HepG2 (cell line): Measurements from ENCODE around the gene UBR4. TPM values are rescaled to one million over a fixed set of nuclear protein-coding genes. Genes with fewer than 3 reads are reported as not detected.

ENCODE experiments used
- ATAC-seq: fragments of 200-7000 bp; cut with Tn5 transposase; 3 replicates; pipeline ENCODE4 v1.9.1; 2020; ENCODE audit warnings: mild to moderate bottlenecking, moderate library complexity
- BruUV-seq: library from RNA; stranded (reverse); fragments of 400-500 nt; replicated peaks from 2 replicates; lab custom pipeline; 2021; lab: Mats Ljungman, UMichigan
- CTCF ChIA-PET: fragments of 300-600 bp; formaldehyde crosslinking; extraction: SDS; loops from one replicate; lab custom pipeline; 2021; ENCODE audit warnings: low total read pairs, inconsistent platforms, low intra/inter-chr PET ratio; lab: Yijun Ruan, JAX
- POLR2A ChIA-PET: fragments of 350-600 bp; sonication (Branson Sonifier 250); formaldehyde crosslinking; loops from one replicate; lab custom pipeline; 2020; ENCODE audit warnings: antibody characterized with exemption, inconsistent platforms; lab: Yijun Ruan, JAX
- DNase-seq: peaks from one replicate; pipeline ENCODE4 v3.0.0-alpha.2; 2015; ENCODE audit warnings: low spot score
- FAIRE-seq: peaks from 3 replicates; lab custom pipeline; 2011; peaks lifted over from hg19 to GRCh38; lab: Jason Lieb, UNC
- H2AFZ ChIP-seq: one replicate; pipeline ENCODE4 v1.6.1; 2011; ENCODE audit warnings: low read length, inconsistent platforms
- H3K27ac ChIP-seq: fragments of 300-600 bp; 3 replicates; pipeline ENCODE4 v1.8.0; 2011; ENCODE audit warnings: mixed run types, mild to moderate bottlenecking, mixed read lengths, low read length, inconsistent platforms; ENCODE audit not compliant: insufficient read depth; ENCODE audit errors: extremely low read length
- H3K27me3 ChIP-seq, 2 experiments: fragments of 200-600 bp in 1 of 2; 2 replicates in 1 of 2; 3 replicates in 1 of 2; pipeline versions ENCODE4 v1.6.0 to v1.8.0; 2011; ENCODE audit warnings: low read length in 2 of 2, mild to moderate bottlenecking in 2 of 2, moderate library complexity in 2 of 2, inconsistent platforms in 1 of 2; ENCODE audit not compliant: insufficient read depth in 2 of 2, control insufficient read depth in 1 of 2
- H3K36me3 ChIP-seq, 2 experiments: fragments of 200-600 bp in 1 of 2; replicated peaks in 1 of 2; 2 replicates in 1 of 2; 3 replicates in 1 of 2; pipeline versions ENCODE4 v1.5.1 to v1.8.0; 2011; ENCODE audit warnings: low read length in 2 of 2, inconsistent platforms in 1 of 2; ENCODE audit not compliant: insufficient read depth in 2 of 2, control insufficient read depth in 1 of 2
- H3K4me1 ChIP-seq: 2 replicates; pipeline ENCODE4 v1.5.1; 2012; ENCODE audit warnings: low read length, inconsistent platforms; ENCODE audit not compliant: insufficient read depth
- H3K4me2 ChIP-seq: 2 replicates; pipeline ENCODE4 v1.6.0; 2011; ENCODE audit warnings: low read depth, low read length, inconsistent platforms
- H3K4me3 ChIP-seq, 3 experiments: fragments of 200-600 bp in 1 of 3; sonication (generic), shearing (Covaris generic) in 1 of 3; replicated peaks in 1 of 3; 2 replicates each; pipeline ENCODE4 v1.5.1; 2011 to 2016; ENCODE audit warnings: low read length in 3 of 3, inconsistent platforms in 2 of 3, low read depth in 2 of 3, mild to moderate bottlenecking in 2 of 3, control low read depth in 1 of 3, mixed read lengths in 1 of 3; ENCODE audit not compliant: insufficient read depth in 1 of 3
- H3K79me2 ChIP-seq: one replicate; pipeline ENCODE4 v1.6.1; 2011; ENCODE audit warnings: low read length, inconsistent platforms; ENCODE audit not compliant: insufficient read depth
- H3K9ac ChIP-seq: 2 replicates; pipeline ENCODE4 v1.6.0; 2011; ENCODE audit warnings: mild to moderate bottlenecking, low read depth, low read length, inconsistent platforms; ENCODE audit not compliant: insufficient read depth
- H3K9me3 ChIP-seq: 2 replicates; pipeline ENCODE4 v1.5.1; 2012; ENCODE audit warnings: mild to moderate bottlenecking, low read length
- H4K20me1 ChIP-seq: 2 replicates; pipeline ENCODE4 v1.6.0; 2011; ENCODE audit warnings: inconsistent platforms, mild to moderate bottlenecking, low read length, moderate library complexity; ENCODE audit not compliant: insufficient read depth
- ELF4 ChIP-seq: sonication (generic); formaldehyde crosslinking; IDR thresholded peaks from 2 replicates; pipeline ENCODE4 v1.5.0; 2020; ENCODE audit warnings: missing genetic modification reagents, mild to moderate bottlenecking, moderate library complexity, borderline replicate concordance
- JDP2 ChIP-seq: sonication (generic); formaldehyde crosslinking; IDR thresholded peaks from 2 replicates; pipeline ENCODE4 v1.8.1; 2022; ENCODE audit warnings: missing genetic modification reagents, borderline replicate concordance
- ZNF382 ChIP-seq: sonication (generic); formaldehyde crosslinking; IDR thresholded peaks from 2 replicates; pipeline ENCODE4 v1.5.0; 2020; ENCODE audit warnings: missing genetic modification reagents, mild to moderate bottlenecking, borderline replicate concordance
- ZNF629 ChIP-seq: sonication (generic); formaldehyde crosslinking; conservative IDR thresholded peaks from 2 replicates; pipeline ENCODE4 v1.5.0; 2020; ENCODE audit warnings: missing genetic modification reagents
- WGBS: methylation state at CpG from one replicate; pipeline ENCODE4 v1.1.6; 2017; ENCODE audit warnings: low lambda C conversion rate; 5-methylcytosine and 5-hydroxymethylcytosine counted together
- in situ Hi-C: cut with HindIII; loops from 2 replicates; pipeline ENCODE4 v1.10.0; 2017; ENCODE audit warnings: low pct_unique_long_range_greater_than_20kb; ENCODE audit not compliant: extremely low pct_ligation_motif_present
- intact Hi-C: fragments of 100-400 bp; cut with micrococcal nuclease; formaldehyde crosslinking; loops from one replicate; pipeline ENCODE4 v1.10.0; 2022; ENCODE audit not compliant: unreplicated experiment
- polyA plus RNA-seq, 8 experiments: library from polyadenylated mRNA; depleted of rRNA in 3 of 8; stranded (reverse) in 7 of 8; unstranded in 1 of 8; fragments of >200 nt; fragmentation: Illumina TruSeq in 4 of 8; extraction: Trizol in 4 of 8; gene quantifications; 2 replicates each; pipeline versions ENCODE4 v1.2.1 to v1.2.3, GENCODE V29; 2011 to 2016; ENCODE audit warnings: low read depth in 4 of 8, missing spikeins in 1 of 8, mixed read lengths in 1 of 8; ENCODE audit not compliant: insufficient read depth in 1 of 8
- total RNA-seq, 5 experiments: library from RNA; depleted of rRNA; stranded (reverse); fragments of >200 nt; fragmentation: Illumina TruSeq; extraction: Trizol; gene quantifications; 2 replicates each; pipeline ENCODE4 v1.2.3, GENCODE V29; 2016; ENCODE audit warnings: low read depth in 1 of 5

Gene UBR4
- total and polyA plus RNA-seq, 2 of the 13 experiments (the other 11 are each of a cell fraction or from before 2014, with no cell fraction given), result 59.1 to 106 TPM

- Histone ChIP-seq H3K4me3 (no peak overlapping the region), H3K9me3 (no peaks in the 10 kb centered on the region), H3K27me3 (peaks cover 11 to 76% of the 10 kb centered on the region in 2 experiments), H3K4me1 (peaks cover 44% of the 10 kb centered on the region), H3K79me2 (no peaks in the 10 kb centered on the region), H4K20me1 (no peaks in the 10 kb centered on the region), H3K4me2 (no peak overlapping the region), H3K9ac (no peak overlapping the region), H3K27ac (no peak overlapping the region), H3K36me3 (no peaks in the 10 kb centered on the region), H2AFZ (no peak overlapping the region)
- intact Hi-C loops, result no loop called here
- BruUV-seq, result no TSS peak
- TF ChIP-seq ZNF382 (CRISPR knock-in tag) (no peak), ZNF629 (CRISPR knock-in tag) (0 out of 2 replicates have a peak, but pooled peaks have one; percentile 21)
- in situ Hi-C loops, result no loop called here
- FAIRE-seq (no peak), ATAC-seq (no peak), DNase-seq (no peak)
- ChIA-PET POLR2A (no interaction called here), CTCF (no interaction called here)
- WGBS, result 51% methylated on average over 12 of the region's 20 CpGs
These were observed 177.2 kb downstream of the UBR4 start for GRCh38 chr1:19032701-19033514.

- intact Hi-C loops, result no loop called here
- no peak overlapping the region for H3K4me2 ChIP-seq
- H3K4me1 ChIP-seq, result peaks cover 38% of the 10 kb centered on the region
- in situ Hi-C loops, result no loop called here
- H3K27ac ChIP-seq, result no peak overlapping the region
- H3K9ac ChIP-seq, result no peak overlapping the region
- H3K9me3 ChIP-seq, result no peaks in the 10 kb centered on the region
- DNase-seq (no peak), FAIRE-seq (no peak), ATAC-seq (no peak)
- ChIA-PET POLR2A (no interaction called here), CTCF (no interaction called here)
- no peaks in the 10 kb centered on the region for H3K36me3 ChIP-seq
- H4K20me1 ChIP-seq, result no peaks in the 10 kb centered on the region
- 31% methylated on average over 5 of the region's 5 CpGs for WGBS
- H3K4me3 ChIP-seq, result no peak overlapping the region
- H3K79me2 ChIP-seq, result no peaks in the 10 kb centered on the region
- TF ChIP-seq JDP2 (CRISPR knock-in tag) (no peak), ELF4 (CRISPR knock-in tag) (no peak)
- H2AFZ ChIP-seq, result no peak overlapping the region
- BruUV-seq, result no TSS peak
- H3K27me3 ChIP-seq, result peaks cover 11 to 76% of the 10 kb centered on the region in 2 experiments
These were observed 177.7 kb downstream of the UBR4 start for GRCh38 chr1:19032413-19032695.
